ENCODE measurements around the gene SLC44A4. TPM values are rescaled to one million over a fixed set of nuclear protein-coding genes. Genes with fewer than 3 reads are reported as not detected.
A peak's percentile ranks its signal among the peaks of the same experiment; 100 is the strongest.
"Not testable (repeated sequence)": the region's sequence is repeated elsewhere in the genome, so short reads cannot be mapped to it uniquely, and the experiment has no call there.

The SLC44A4 gene
- total RNA-seq, 1 donor from 2014 or later: not detected

- DNase-seq (ENCODE audit: low spot score in 2 of 2): peak; percentile 98 to 99
- peak; percentile 99 for FAIRE-seq
Observed at GRCh38 chr6:31862344-31863235, 16.2 kb downstream of the SLC44A4 start, which contains the start of gene NEU1. Gene NEU1, minus strand, starts transcription at chr6:31862821. Its CDS starts 45 bp downstream, at chr6:31862776.

- FAIRE-seq: no peak
Observed at GRCh38 chr6:31861919-31862343, 16.9 kb downstream of the SLC44A4 start.

GRCh38 chr6:31861150-31861549 is 17.6 kb downstream of the SLC44A4 start:
- DNase-seq (ENCODE audit: low spot score in 2 of 2): no peak
- FAIRE-seq: no peak

More at GRCh38 chr6:31861919-31862343, 16.9 kb downstream of the SLC44A4 start:
- DNase-seq (ENCODE audit: low spot score in 2 of 2): no peak

GRCh38 chr6:31860349-31860748 is 18.4 kb downstream of the SLC44A4 start:
- DNase-seq (ENCODE audit: low spot score in 2 of 2) (no peak), FAIRE-seq (no peak)

GRCh38 chr6:31859923-31860322 is 18.9 kb downstream of the SLC44A4 start:
- DNase-seq (ENCODE audit: low spot score in 2 of 2): no peak
- FAIRE-seq: no peak

- DNase-seq (ENCODE audit: low spot score in 2 of 2): no peak
- FAIRE-seq: no peak
Observed at GRCh38 chr6:31858707-31859106, 20.1 kb downstream of the SLC44A4 start.

GRCh38 chr6:31857774-31858173 is 21.0 kb downstream of the SLC44A4 start:
- not testable (repeated sequence) for FAIRE-seq; DNase-seq (ENCODE audit: low spot score in 2 of 2)

- DNase-seq (ENCODE audit: low spot score in 2 of 2); FAIRE-seq: not testable (repeated sequence)
Observed at GRCh38 chr6:31851980-31852718, 26.6 kb downstream of the SLC44A4 start.

GRCh38 chr6:31851485-31851832 is 27.3 kb downstream of the SLC44A4 start:
- no peak for FAIRE-seq
- DNase-seq (ENCODE audit: low spot score in 2 of 2): no peak

- no peak for FAIRE-seq
- no peak for DNase-seq (ENCODE audit: low spot score in 2 of 2)
Observed at GRCh38 chr6:31850765-31851484, 27.9 kb downstream of the SLC44A4 start.

GRCh38 chr6:31847276-31847978 is 31.4 kb downstream of the SLC44A4 start:
- DNase-seq (ENCODE audit: low spot score in 2 of 2) (no peak), FAIRE-seq (no peak)

GRCh38 chr6:31844507-31844906 is 34.3 kb downstream of the SLC44A4 start:
- FAIRE-seq: no peak
- no peak for DNase-seq (ENCODE audit: low spot score in 2 of 2)

- FAIRE-seq (no peak), DNase-seq (ENCODE audit: low spot score in 2 of 2) (no peak)
Observed at GRCh38 chr6:31842053-31842452, 36.7 kb downstream of the SLC44A4 start.

- FAIRE-seq: not testable (repeated sequence)
Observed at GRCh38 chr6:31839779-31840126, 39.0 kb downstream of the SLC44A4 start.

GRCh38 chr6:31838968-31839367 is 39.8 kb downstream of the SLC44A4 start:
- FAIRE-seq (no peak), DNase-seq (ENCODE audit: low spot score in 2 of 2) (no peak)

More at GRCh38 chr6:31839779-31840126, 39.0 kb downstream of the SLC44A4 start:
- not testable (repeated sequence) for DNase-seq (ENCODE audit: low spot score in 2 of 2)

GRCh38 chr6:31838114-31838553 is 40.7 kb downstream of the SLC44A4 start:
- FAIRE-seq; DNase-seq (ENCODE audit: low spot score in 2 of 2): not testable (repeated sequence)

- DNase-seq (ENCODE audit: low spot score in 2 of 2) (no peak), FAIRE-seq (no peak)
Observed at GRCh38 chr6:31837369-31838113, 41.3 kb downstream of the SLC44A4 start.

GRCh38 chr6:31836474-31837368 is 42.1 kb downstream of the SLC44A4 start:
- DNase-seq (ENCODE audit: low spot score in 2 of 2) (no peak), FAIRE-seq (no peak)
